Activated CD8-positive, alpha-beta memory T cell treated with anti-CD3 and anti-CD28 coated beads, Interleukin-2, amount 50 U/mL, for 1 hour (primary cell): Measurements from ENCODE around the gene EHBP1.
"Not testable (repeated sequence)": the region's sequence is repeated elsewhere in the genome, so short reads cannot be mapped to it uniquely, and the experiment has no call there.

Source experiments
- DNase-seq: peaks from one replicate; pipeline ENCODE4 v3.0.0-alpha.2; 2020; ENCODE audit errors: extremely low read depth

EHBP1 gene

DNA sequence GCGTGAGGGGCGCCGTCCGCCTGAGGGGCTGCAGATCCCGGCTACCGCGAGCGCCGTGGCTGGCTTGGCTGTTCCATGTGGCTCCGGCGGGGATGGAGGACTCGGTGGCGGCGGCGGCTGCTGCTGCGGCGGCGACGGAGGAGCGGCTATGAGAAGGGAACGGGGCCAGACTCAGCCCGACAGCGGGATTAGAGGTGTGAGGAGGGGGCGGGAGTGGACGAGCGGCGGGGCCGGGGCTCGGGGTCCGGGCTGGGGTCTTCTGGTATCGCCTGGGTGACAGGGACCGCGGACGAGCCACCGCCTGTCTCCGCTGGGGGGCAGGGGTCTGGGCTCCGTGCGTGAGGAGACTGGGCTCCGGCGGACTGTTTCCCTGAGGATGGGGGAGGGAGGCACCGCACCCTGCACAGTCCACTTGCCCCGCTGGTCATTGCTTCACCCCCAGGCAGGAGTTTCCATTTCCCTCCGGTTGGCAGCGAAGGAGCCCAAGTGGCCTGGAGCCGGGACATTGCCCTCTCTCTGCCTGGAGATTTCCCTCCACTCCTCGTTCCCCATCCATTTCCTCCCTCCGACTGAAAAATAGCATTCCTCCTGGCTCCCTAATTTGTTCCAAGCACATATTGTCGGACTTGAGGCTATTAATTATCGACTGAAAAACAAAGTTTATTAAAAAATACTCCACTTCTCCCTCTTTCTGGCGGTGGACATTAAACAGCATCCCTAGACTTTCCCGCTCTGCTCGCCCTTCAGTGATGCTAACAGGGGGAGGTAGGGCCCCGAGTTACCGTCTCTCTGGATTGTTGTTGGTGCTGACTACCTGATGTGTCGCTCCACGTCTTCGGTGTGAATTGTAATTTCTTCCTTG is 577 bp downstream of the EHBP1 start:
- no peak for DNase-seq

DNA sequence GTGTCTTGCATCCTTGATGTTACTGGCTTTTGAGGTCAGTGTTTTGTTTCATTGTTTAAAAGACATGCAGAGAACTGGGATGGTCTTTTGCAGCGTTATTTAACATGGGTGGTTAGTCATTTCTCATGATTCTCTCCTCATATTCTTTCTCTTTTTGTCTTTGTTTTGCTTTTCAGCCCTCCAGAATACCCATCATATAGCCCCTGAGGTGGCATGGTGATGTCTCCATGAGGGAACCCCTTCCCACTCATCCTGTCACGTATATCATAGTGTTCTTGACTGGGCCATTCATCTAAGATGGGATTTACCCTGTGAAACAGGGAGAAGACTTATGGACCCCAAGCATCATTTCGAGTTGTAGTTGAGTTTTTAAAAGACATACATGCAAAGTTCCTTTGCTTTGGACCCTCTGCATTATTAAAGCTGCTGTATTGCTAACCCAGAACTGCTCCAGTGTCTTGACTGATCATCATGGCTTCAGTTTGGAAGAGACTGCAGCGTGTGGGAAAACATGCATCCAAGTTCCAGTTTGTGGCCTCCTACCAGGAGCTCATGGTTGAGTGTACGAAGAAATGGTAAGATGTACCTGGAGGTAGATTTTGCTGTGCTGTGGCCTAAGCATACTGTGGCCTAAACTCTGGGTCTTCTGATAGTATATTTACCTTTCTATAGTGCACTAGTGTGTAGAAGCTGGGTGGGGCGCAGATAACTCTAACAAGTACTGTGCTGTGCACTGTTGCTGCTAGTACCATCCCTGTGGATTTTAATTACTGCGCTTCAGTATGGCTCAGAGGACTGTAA is 1.4 kb downstream of the EHBP1 start:
- DNase-seq: no peak

DNA sequence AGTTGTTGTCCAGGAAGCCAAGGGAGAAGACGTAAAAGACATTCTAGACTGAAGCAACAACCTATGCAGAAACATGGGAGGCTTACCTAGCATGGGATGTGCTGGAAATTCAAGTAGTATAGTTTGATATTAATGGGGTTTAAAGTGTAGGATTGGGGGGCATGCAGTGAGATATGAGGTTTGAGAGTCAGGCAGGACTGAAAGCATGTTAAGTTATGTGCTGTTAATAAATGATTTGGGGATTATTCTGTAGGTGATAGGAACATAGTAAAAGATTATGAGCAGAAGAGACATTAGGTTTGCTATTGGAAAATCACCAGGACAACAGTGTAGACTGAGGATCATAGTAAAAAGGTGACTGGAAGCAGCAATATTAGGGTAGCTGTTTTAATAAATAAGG is 3.2 kb downstream of the EHBP1 start:
- no peak for DNase-seq

DNA sequence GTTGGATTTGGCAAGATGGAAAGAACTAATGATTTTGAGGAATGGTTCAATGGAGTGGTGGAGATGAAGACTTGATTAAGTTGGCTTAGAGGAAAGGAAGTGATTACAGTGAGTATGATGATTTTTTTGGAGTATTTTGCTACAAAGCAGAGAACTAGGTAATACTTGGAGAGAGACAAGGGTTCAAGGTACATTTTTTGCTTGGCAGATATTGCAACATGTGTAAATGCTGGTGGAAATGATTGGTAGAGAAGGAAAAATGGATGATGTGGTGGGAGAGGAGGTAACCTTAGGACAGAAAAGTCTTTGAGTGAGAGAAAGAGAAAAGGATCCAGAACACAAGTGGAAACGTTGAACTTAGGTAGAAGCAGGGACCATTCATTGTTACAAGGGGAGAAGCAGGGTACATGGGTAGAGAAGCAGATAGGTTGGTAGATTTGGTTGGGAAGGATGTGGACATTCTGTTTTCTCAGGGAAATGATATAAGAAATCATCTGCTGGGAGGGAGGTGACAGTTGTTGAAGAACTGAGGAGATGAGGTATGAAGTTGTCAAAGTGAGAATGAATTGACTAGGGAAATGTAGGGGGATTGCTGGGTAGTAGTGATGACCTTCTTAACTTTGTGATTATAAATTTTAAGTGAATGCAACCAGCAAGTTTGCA is 6.5 kb downstream of the EHBP1 start:
- no peak for DNase-seq

GRCh38 chr2:62713196-62713595 is 7.7 kb downstream of the EHBP1 start:
- not testable (repeated sequence) for DNase-seq

GRCh38 chr2:62713837-62714236 is 8.3 kb downstream of the EHBP1 start:
- no peak for DNase-seq

DNA sequence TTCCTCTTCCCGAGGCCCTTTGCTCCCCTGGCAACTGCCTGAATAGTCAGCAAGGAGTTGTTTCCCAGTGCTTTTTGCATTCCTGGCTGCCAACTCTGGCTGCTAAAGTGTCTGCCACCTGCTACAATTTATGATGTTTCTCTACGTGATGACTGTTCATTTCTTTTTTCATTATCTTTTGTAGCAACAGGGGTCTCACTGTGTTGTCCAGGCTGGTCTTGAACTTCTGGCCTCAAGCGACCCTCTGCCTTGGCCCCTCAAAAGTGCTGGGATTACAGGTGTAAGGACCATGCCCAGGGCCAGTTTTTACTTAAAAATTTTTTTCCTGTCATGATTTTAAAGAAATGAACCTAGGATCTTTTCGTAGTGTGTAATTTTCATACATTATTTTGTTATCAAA is 11.3 kb downstream of the EHBP1 start:
- no peak for DNase-seq

DNA sequence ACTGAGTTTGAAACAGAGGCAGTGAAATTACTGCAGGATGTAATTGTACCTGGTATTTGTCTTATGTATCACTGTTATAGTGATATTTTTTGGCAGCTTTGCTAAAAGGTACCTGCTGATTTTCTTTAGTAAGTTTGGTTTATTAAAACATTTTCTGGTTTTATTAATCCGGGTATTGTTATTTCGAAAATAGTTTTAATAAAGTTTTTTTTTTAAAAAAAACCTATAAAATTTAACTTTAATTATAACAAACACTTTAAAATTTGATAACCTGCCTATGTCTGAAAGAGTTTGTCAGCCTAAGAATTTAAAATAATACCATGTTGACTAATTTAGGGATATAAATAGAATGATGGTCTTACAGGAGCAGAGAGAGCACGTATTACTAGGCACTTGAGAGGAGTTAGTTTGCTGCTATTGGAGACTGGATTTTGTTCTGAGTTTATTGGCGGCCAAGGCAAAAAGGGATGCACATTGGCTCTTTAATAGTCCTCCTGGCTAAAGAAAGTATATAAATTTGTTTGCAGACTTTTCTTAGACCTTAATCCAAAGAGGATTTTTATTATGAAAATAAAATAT is 12.1 kb downstream of the EHBP1 start:
- DNase-seq: no peak

DNA sequence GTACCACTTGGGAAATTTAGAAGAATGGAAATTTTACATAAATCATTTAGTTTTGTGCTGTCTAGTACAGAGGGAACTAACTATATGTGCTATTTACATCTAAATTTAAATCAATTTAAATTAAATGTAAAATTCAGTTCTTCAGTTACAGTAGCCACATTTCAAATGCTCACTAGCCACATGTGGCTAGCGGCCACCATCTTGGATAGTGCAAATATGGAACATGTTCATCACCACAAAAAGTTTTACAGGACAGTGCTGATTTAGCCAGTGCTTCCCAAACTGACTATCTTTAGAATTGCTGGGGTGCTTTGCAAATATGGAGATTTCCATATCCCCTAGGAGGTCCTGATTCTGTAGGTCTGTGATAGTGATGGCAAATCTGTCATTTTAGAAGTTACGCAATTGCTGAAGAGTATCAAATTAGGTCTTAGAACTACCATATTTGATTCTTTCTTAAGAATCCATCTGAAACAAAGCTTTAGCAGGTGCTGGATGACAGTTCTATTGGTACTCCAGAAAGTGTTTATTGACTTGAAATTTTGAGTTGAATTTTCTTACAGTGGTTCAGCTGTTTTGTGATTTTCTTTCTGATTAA is 12.8 kb downstream of the EHBP1 start:
- DNase-seq: no peak

GRCh38 chr2:62719757-62720156 is 14.2 kb downstream of the EHBP1 start:
- DNase-seq: no peak

- DNase-seq: no peak
Measured at GRCh38 chr2:62722679-62723078, 17.2 kb downstream of the EHBP1 start.

DNA sequence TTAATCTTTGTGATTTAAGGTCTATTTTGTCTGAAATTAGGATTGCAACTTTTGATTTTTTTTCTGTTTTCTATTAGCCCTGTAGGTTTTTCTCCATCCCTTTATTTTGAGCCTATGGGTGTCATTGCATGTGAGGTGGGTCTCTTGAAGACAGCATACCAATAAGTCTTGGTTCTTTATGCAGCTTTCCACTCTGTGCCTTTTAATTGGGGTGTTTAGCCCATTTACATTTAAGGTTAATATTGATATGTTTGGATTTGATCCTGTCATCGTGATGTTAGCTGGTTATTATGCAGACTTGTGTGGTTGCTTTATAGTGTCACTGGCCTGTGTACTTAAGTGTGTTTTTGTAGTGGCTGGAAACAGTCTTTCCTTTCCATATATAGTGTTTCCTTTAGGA is 17.7 kb downstream of the EHBP1 start:
- no peak for DNase-seq

GRCh38 chr2:62724106-62724505 is 18.6 kb downstream of the EHBP1 start:
- no peak for DNase-seq

DNA sequence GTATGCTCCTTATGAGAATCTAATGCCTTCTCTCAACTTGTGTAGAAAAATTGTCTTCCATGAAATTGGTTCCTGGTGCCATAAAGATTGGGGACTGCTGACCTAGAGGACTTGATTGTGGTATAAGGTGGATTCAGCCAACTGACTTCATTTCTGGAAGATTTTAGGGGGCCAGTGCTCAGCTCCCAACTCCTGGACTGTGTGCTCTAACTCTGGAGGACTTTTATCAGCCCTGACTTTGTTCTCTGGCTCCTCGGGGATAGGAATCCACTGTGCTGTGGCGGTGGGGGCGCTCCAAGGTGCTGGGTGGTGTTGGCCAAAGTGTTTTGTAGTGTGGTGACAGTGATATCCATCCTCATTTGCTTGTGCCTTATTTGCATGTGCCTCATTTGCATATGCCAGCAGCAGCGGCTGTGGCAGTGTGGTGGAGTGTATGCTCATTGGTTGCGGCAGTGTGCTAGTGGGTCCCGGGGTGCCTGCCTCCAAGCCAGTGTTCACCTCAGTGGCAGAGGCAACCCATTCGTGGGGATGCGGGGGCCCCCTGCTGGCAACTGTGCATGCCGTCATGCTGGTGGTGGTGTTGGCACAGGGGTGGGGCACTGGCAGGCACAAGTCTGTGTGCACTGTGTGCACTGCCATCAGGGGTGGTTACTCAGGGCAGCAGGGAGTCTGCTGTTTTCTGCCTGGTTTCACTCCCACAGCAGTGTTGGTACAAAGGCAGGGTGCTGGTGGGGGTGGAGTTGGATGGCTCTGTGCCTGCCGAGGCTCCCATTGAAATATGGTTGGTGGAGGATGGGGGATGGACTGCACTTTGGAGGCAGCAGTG is 19.6 kb downstream of the EHBP1 start:
- DNase-seq: no peak

GRCh38 chr2:62725712-62726055 is 20.2 kb downstream of the EHBP1 start:
- DNase-seq: no peak

GRCh38 chr2:62727259-62727867 is 21.9 kb downstream of the EHBP1 start:
- DNase-seq: no peak

- no peak for DNase-seq
Measured at GRCh38 chr2:62727876-62728566, 22.5 kb downstream of the EHBP1 start.

DNA sequence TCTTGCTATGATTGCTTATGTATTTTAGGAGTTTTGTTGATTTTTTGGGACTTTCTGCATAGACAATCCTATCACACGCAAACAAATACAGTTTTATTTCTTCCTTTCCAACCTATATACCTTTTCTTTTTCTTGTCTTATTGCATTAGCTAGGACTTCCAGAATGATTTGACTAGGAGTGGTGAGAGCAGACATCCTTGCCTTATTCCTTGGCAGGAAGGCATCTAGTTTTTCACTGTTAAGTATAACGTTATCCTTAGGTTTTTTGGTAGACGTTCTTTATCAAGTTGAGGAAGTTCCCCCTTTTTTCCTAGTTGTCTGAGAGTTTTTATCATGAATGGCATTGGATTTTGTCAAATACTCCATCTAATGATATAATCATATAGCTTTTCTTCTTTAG is 25.8 kb downstream of the EHBP1 start:
- DNase-seq: no peak

GRCh38 chr2:62732262-62732777 is 26.8 kb downstream of the EHBP1 start:
- no peak for DNase-seq

DNA sequence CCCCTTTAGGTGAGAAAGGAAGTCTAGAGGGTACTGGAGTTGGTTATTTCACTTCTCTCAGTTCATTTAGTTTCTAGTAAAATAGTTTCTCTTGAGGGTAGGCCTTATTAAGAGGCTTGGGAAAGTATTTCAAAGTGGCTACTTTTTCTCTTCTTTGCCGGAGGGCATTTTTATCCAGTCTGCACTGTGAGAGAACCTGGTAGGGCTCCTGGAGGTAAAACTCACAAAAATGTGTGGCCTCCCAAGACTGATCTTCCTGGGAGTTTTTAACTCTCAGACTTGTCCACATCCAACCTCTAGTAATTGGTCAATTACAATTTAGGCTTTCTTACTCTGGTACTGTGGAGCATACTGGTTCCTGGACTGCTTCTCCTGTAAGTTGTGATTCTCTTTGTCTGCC is 28.0 kb downstream of the EHBP1 start:
- no peak for DNase-seq
